HEK293 (cell line): ENCODE results near the gene ATF6.

Source experiments
- CTCF ChIA-PET: fragments of 350-600 bp; formaldehyde crosslinking; extraction: SDS; loops from one replicate; lab custom pipeline; 2021; ENCODE audit warnings: antibody characterized with exemption; lab: Yijun Ruan, JAX
- POLR2A ChIA-PET: fragments of 300-600 bp; formaldehyde crosslinking; extraction: SDS; loops from one replicate; lab custom pipeline; 2020; ENCODE audit warnings: antibody characterized with exemption, inconsistent platforms; lab: Yijun Ruan, JAX
- H3K27ac ChIP-seq: fragments of 200-500 bp; sonication (Bioruptor generic); 2 replicates; pipeline ENCODE4 v1.5.1; 2014; ENCODE audit warnings: low read depth, low read length, control low read depth, inconsistent platforms; ENCODE audit errors: extremely low read depth
- H3K36me3 ChIP-seq, 2 experiments: fragments of 200-500 bp in 1 of 2; sonication (Bioruptor generic) in 1 of 2; 1 replicate in 1 of 2; 2 replicates in 1 of 2; pipeline ENCODE4 v1.5.1; 2014 to 2017; ENCODE audit warnings: inconsistent platforms in 2 of 2, low read length in 2 of 2; ENCODE audit not compliant: control insufficient read depth in 2 of 2, insufficient read depth in 1 of 2
- H3K4me1 ChIP-seq: fragments of 200-500 bp; sonication (Bioruptor generic); 2 replicates; pipeline ENCODE4 v1.5.1; 2014; ENCODE audit warnings: mild to moderate bottlenecking, low read length, inconsistent platforms; ENCODE audit not compliant: control insufficient read depth, insufficient read depth
- H3K4me3 ChIP-seq: 2 replicates; pipeline ENCODE4 v1.5.1; 2011; ENCODE audit warnings: low read depth, mild to moderate bottlenecking, control low read depth, low read length, moderate library complexity
- H3K9me3 ChIP-seq: fragments of 200-500 bp; sonication (Bioruptor generic); 2 replicates; pipeline ENCODE4 v1.5.1; 2014; ENCODE audit warnings: low read depth, low read length, inconsistent platforms; ENCODE audit not compliant: control insufficient read depth, insufficient read depth
- BCL11A ChIP-seq: fragments of 450-650 bp; formaldehyde crosslinking; IDR thresholded peaks from 2 replicates; pipeline ENCODE4 v1.5.1; 2016; ENCODE audit warnings: low read depth, missing biosample characterization, missing genetic modification characterization
- BCL11B ChIP-seq: fragments of 450-650 bp; formaldehyde crosslinking; IDR thresholded peaks from 2 replicates; pipeline ENCODE4 v1.5.1; 2016; ENCODE audit warnings: low read depth, missing biosample characterization, missing genetic modification characterization
- GLI2 ChIP-seq: fragments of 450-650 bp; formaldehyde crosslinking; IDR thresholded peaks from 2 replicates; pipeline ENCODE4; 2017; ENCODE audit warnings: missing biosample characterization, missing genetic modification characterization, low read depth, borderline replicate concordance
- HOXA7 ChIP-seq: sonication (generic); formaldehyde crosslinking; IDR thresholded peaks from 2 replicates; pipeline ENCODE4 v1.8.1; 2022; ENCODE audit warnings: missing genetic modification reagents, borderline replicate concordance
- KLF10 ChIP-seq: fragments of 450-650 bp; IDR thresholded peaks from 2 replicates; pipeline ENCODE4 v1.5.1; 2018; ENCODE audit warnings: missing biosample characterization, mild to moderate bottlenecking, missing genetic modification characterization
- TSHZ1 ChIP-seq: fragments of 450-650 bp; formaldehyde crosslinking; IDR thresholded peaks from 2 replicates; pipeline ENCODE4 v1.5.1; 2016; ENCODE audit warnings: missing biosample characterization, missing genetic modification characterization, borderline replicate concordance
- YY1 ChIP-seq: fragments of 450-650 bp; formaldehyde crosslinking; IDR thresholded peaks from 2 replicates; pipeline ENCODE4 v1.5.1; 2018; ENCODE audit warnings: missing biosample characterization, missing genetic modification characterization
- ZBTB21 ChIP-seq: fragments of 450-650 bp; formaldehyde crosslinking; IDR thresholded peaks from 2 replicates; pipeline ENCODE4 v1.5.1; 2017; ENCODE audit warnings: missing biosample characterization, missing genetic modification characterization
- ZFP37 ChIP-seq: fragments of 450-650 bp; formaldehyde crosslinking; IDR thresholded peaks from 2 replicates; pipeline ENCODE4 v1.5.1; 2016; ENCODE audit warnings: missing biosample characterization, missing genetic modification characterization
- ZFP69B ChIP-seq: fragments of 450-650 bp; formaldehyde crosslinking; IDR thresholded peaks from 2 replicates; pipeline ENCODE4 v1.5.1; 2016; ENCODE audit warnings: missing biosample characterization, missing genetic modification characterization
- ZNF10 ChIP-seq: fragments of 450-650 bp; formaldehyde crosslinking; IDR thresholded peaks from 2 replicates; pipeline ENCODE4 v1.5.1; 2017; ENCODE audit warnings: missing biosample characterization, missing genetic modification characterization
- ZNF2 ChIP-seq: fragments of 450-650 bp; formaldehyde crosslinking; IDR thresholded peaks from 2 replicates; pipeline ENCODE4 v1.5.1; 2016; ENCODE audit warnings: missing biosample characterization, missing genetic modification characterization
- ZNF202 ChIP-seq: fragments of 450-650 bp; formaldehyde crosslinking; IDR thresholded peaks from 2 replicates; pipeline ENCODE4 v1.5.1; 2016; ENCODE audit warnings: missing biosample characterization, missing genetic modification characterization, borderline replicate concordance
- ZNF223 ChIP-seq: fragments of 450-650 bp; formaldehyde crosslinking; IDR thresholded peaks from 2 replicates; pipeline ENCODE4 v1.5.1; 2016; ENCODE audit warnings: missing biosample characterization, missing genetic modification characterization
- ZNF302 ChIP-seq: fragments of 450-650 bp; formaldehyde crosslinking; IDR thresholded peaks from 2 replicates; pipeline ENCODE4 v1.5.1; 2016; ENCODE audit warnings: missing biosample characterization, missing genetic modification characterization, low read depth
- ZNF366 ChIP-seq: fragments of 450-650 bp; formaldehyde crosslinking; conservative IDR thresholded peaks from 2 replicates; pipeline ENCODE4 v1.5.1; 2016; ENCODE audit warnings: missing biosample characterization, missing genetic modification characterization
- ZNF501 ChIP-seq: fragments of 450-650 bp; formaldehyde crosslinking; IDR thresholded peaks from 2 replicates; pipeline ENCODE4 v1.5.1; 2016; ENCODE audit warnings: missing biosample characterization, missing genetic modification characterization
- ZNF544 ChIP-seq: fragments of 450-650 bp; formaldehyde crosslinking; IDR thresholded peaks from 2 replicates; pipeline ENCODE4 v1.5.0; 2017; ENCODE audit warnings: missing biosample characterization, missing genetic modification characterization
- ZNF571 ChIP-seq: fragments of 450-650 bp; formaldehyde crosslinking; IDR thresholded peaks from 2 replicates; pipeline ENCODE4 v1.5.0; 2017; ENCODE audit warnings: missing biosample characterization, missing genetic modification characterization
- ZNF600 ChIP-seq: fragments of 450-650 bp; formaldehyde crosslinking; IDR thresholded peaks from 2 replicates; pipeline ENCODE4 v1.5.1; 2016; ENCODE audit warnings: missing biosample characterization, missing genetic modification characterization
- ZNF626 ChIP-seq: fragments of 450-650 bp; sonication (Bioruptor Pico); formaldehyde crosslinking; IDR thresholded peaks from 2 replicates; pipeline ENCODE4 v1.5.1; 2018; ENCODE audit warnings: missing biosample characterization, missing genetic modification characterization, inconsistent platforms
- ZNF830 ChIP-seq: fragments of 450-650 bp; IDR thresholded peaks from 2 replicates; pipeline ENCODE4 v1.5.0; 2018; ENCODE audit warnings: missing biosample characterization, missing genetic modification characterization, low read depth, mild to moderate bottlenecking, moderate library complexity

Gene ATF6

GRCh38 chr1:161779393-161779792, 13.3 kb downstream of the ATF6 start:
- Histone ChIP-seq H3K4me3 (no peak overlapping the region), H3K27ac (no peak overlapping the region), H3K4me1 (no peaks in the 10 kb centered on the region), H3K9me3 (no peaks in the 10 kb centered on the region), H3K36me3 (peaks cover 0 to 12% of the 10 kb centered on the region in 2 experiments; a peak in 2 of 3 replicates)
- ChIA-PET CTCF (interaction anchor here (0.7 kb wide), 2 partner anchors 14 to 81 kb away, joined by 3 read pairs; no protein-coding TSS in a partner anchor), POLR2A (no interaction called here)
- no peak for TF ChIP-seq ZNF626
- no peak for TF ChIP-seq ZNF302 (tag by site-specific recombination)
- no peak for TF ChIP-seq GLI2 (tag by site-specific recombination)
- no peak for TF ChIP-seq ZNF202
- TF ChIP-seq KLF10 (tag by site-specific recombination), result no peak
- TF ChIP-seq ZNF600 (tag by site-specific recombination), result no peak
- TF ChIP-seq HOXA7 (CRISPR knock-in tag), result no peak
- no peak for TF ChIP-seq ZNF366 (tag by site-specific recombination)
- no peak for TF ChIP-seq ZFP37 (tag by site-specific recombination)
- TF ChIP-seq YY1 (tag by site-specific recombination), result no peak
- no peak for TF ChIP-seq ZNF571 (tag by site-specific recombination)
- TF ChIP-seq ZNF10, result no peak
- no peak for TF ChIP-seq ZBTB21
- no peak for TF ChIP-seq BCL11A
- no peak for TF ChIP-seq ZNF830 (tag by site-specific recombination)

GRCh38 chr1:161781995-161782394, 15.9 kb downstream of the ATF6 start:
- H3K36me3 ChIP-seq, result peaks cover 6 to 25% of the 10 kb centered on the region in 2 experiments
- no peaks in the 10 kb centered on the region for H3K4me1 ChIP-seq
- H3K4me3 ChIP-seq, result no peak overlapping the region
- H3K27ac ChIP-seq, result no peak overlapping the region
- H3K9me3 ChIP-seq, result no peaks in the 10 kb centered on the region
- ChIA-PET POLR2A (no interaction called here), CTCF (interaction anchor here (1.1 to 1.2 kb wide), 2 partner anchors 10 to 253 kb away, joined by 3 read pairs; no protein-coding TSS in a partner anchor)
- no peak for TF ChIP-seq TSHZ1 (tag by site-specific recombination)
- no peak for TF ChIP-seq ZNF501 (tag by site-specific recombination)
- no peak for TF ChIP-seq ZFP69B
- no peak for TF ChIP-seq BCL11B (tag by site-specific recombination)

GRCh38 chr1:161782886-161783285, 16.8 kb downstream of the ATF6 start:
- TF ChIP-seq ZNF544 (no peak), ZNF223 (tag by site-specific recombination) (no peak), ZNF2 (tag by site-specific recombination) (no peak)
- ChIA-PET CTCF (interaction anchor here (0.9 to 2.1 kb wide), 4 partner anchors 9 to 254 kb away, joined by 3 to 12 read pairs (median 4); no protein-coding TSS in a partner anchor), POLR2A (interaction anchor here (0.5 kb wide), 1 partner anchor 685 kb away, joined by 6 read pairs; no protein-coding TSS in a partner anchor)
- Histone ChIP-seq H3K9me3 (no peaks in the 10 kb centered on the region), H3K36me3 (peaks cover 6 to 29% of the 10 kb centered on the region in 2 experiments), H3K4me3 (no peak overlapping the region), H3K27ac (no peak overlapping the region), H3K4me1 (no peaks in the 10 kb centered on the region)
